H1 (cell line): ENCODE results near the gene TRIM67. TPM values are rescaled to one million over a fixed set of nuclear protein-coding genes. Genes with fewer than 3 reads are reported as not detected.

Experiments used
- CTBP2 ChIP-seq: IDR thresholded peaks from 2 replicates; pipeline ENCODE4 v1.7.0; 2011; ENCODE audit warnings: borderline replicate concordance, mild to moderate bottlenecking, moderate library complexity, mixed read lengths, low read length; ENCODE audit not compliant: insufficient read depth, insufficient read length
- polyA plus RNA-seq, 7 experiments: library from polyadenylated mRNA; depleted of rRNA in 3 of 7; stranded (reverse) in 5 of 7; unstranded in 2 of 7; fragments of >200 nt in 5 of 7; fragments of 200-250 nt in 2 of 7; gene quantifications; 1 replicate in 5 of 7; 2 replicates in 1 of 7; 4 replicates in 1 of 7; pipeline versions ENCODE4 v1.2.1 to v1.2.3, GENCODE V29; 2011 to 2013; ENCODE audit warnings: missing spikeins in 2 of 7, mixed read lengths in 2 of 7
- total RNA-seq: library from RNA; stranded (reverse); fragmentation: NEBNext Ultra II Directional; extraction: Animal tissue kit (Norgen Biotek cat#: 25700); gene quantifications from 2 replicates; pipeline ENCODE4 v1.2.1, GENCODE V29; 2021

TRIM67 gene
- total and polyA plus RNA-seq, 2 of the 8 experiments (the other 6 are each of a cell fraction or from before 2014, with no cell fraction given): under 0.01 TPM; not detected in 1

DNA sequence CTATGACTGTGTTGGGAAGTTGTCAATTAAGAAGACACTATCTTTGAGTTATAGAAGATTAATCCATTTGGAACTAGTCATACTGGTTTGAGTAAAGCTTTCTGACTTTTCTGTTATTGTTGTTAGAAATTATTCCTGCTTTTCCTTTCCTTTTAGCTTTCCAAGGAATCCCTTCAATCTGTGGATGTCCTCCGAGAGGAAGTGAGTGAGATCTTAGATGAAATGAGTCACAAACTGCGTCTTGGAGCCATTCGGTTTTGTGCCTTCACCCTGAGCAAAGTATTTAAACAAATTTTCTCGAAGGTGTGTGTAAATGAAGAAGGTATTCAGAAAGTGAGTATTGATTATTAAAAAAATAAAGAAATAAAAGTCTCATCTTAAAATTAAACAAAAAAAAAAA, 98.5 kb downstream of the TRIM67 start (continued):
- no peak for TF ChIP-seq CTBP2
